Measurements from ENCODE around the gene CEP72. TPM values are rescaled to one million over a fixed set of nuclear protein-coding genes. Genes with fewer than 3 reads are reported as not detected.
"Not testable (repeated sequence)": the region's sequence is repeated elsewhere in the genome, so short reads cannot be mapped to it uniquely, and the experiment has no call there.

Gene CEP72
- total RNA-seq, 1 donor, result 5.9 TPM

DNA sequence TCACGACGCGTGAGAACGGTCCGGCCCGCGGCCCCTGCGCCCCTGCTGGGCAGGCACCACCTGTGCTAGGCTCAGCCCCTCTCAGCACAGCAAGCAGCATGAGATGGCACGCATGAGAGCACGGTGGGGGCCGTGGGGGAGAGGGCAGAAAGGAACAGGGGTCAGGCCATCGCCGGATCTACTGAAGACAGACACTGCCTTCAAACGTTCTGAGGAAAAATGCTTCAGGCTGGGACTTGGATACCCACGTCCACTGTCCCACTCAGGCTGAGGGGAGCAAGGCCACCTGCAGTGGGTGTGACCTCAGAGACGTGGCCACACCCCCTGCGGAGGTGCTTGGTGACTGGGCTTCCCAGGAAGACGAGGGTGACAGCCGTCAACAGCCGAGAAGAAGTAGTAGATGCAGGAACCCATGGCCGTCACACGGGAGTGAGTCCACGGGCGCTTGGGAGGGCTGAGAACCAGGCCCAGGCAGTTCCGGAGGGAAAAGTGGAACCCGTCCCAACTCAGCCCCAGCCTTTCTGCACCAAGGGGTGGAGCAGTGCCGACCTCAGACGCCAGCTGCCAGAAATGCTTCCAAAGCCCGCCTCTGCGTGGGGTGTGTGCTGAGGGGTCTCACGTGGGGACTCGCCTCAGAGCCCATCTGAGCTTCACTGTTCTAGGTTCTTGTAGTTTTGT is 68.1 kb downstream of the CEP72 start:
- DNase-seq (ENCODE audit: low read depth in 2 of 3, low spot score in 2 of 3), result not testable (repeated sequence)

DNA sequence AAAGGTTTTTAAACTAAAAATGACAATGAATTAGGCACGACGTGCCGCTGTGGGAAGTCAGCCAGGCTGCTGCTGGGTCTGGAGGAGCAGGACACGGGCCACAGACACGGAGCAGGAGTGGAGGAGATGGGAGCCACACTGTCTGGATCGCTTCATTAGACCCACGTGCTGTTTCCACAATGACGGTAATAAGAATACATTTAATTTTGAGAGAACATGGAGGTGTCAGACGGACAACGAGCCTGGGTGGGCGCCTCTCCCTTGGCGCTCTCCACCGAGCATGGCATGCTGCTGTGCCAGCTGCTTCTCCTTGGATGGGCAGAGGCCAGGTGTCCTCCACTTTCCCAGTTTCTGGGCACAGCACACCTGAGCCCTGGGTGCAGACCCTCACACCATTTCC is 68.7 kb downstream of the CEP72 start:
- not testable (repeated sequence) for DNase-seq (ENCODE audit: low read depth in 2 of 3, low spot score in 2 of 3)

DNA sequence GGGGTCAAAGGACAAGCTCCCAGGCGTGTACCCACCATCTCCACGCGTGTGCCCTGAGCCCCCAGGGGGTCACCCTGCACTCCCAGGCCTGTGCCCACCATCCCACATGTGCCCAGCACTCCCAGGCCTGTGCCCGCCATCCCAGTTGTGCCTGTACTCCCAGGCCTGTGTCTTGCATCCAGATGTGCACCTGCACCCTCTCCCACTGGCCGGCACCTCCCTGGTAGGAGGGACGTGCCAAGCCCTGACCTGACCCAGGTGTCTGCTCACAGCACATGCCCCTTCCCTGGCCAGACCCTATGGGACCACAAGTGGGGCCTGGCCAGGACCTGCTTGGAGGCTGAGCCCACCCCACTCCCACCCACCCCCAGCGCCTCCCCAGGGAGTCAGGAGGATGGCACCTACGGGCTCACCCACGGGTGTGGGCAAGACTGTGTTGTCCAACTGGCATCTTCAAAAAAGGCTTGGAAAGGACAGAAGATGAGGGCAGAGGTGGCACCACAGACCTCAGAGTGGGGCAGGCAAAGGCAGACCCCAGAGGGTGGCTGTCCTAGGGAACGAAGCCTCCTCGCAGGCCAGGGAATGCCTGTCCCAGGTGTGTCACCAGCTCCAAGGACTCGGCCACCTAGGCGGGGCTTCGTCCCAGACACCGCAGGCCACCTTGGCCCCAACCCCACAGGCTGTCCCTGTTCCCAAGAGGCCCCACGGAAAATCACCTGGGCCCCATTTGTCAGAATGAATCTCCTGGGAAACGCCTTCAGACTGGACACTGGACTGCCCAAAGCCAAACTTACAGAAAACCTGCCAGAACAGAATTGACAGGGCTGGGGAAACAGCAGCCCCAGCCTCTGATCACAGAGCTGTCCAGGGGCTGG is 69.4 kb downstream of the CEP72 start:
- not testable (repeated sequence) for DNase-seq (ENCODE audit: low read depth in 2 of 3, low spot score in 2 of 3)

DNA sequence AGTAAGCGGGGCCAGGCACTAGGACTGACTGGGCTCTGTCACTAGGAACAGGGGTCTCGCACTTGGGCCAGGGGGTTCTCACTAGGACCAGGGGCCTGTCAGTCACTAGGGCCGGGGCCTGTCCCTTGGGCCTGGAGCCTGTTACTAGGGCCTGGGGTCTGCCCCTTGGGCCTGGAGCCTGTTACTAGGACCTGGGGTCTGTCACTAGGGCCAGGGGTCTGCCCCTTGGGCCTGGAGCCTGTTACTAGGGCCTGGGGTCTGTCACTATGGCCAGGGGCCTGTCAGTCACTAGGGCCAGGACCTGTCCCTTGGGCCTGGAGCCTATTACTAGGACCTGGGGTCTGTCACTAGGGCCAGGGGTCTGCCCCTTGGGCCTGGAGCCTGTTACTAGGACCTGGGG is 70.1 kb downstream of the CEP72 start:
- not testable (repeated sequence) for DNase-seq (ENCODE audit: low read depth in 2 of 3, low spot score in 2 of 3)

DNA sequence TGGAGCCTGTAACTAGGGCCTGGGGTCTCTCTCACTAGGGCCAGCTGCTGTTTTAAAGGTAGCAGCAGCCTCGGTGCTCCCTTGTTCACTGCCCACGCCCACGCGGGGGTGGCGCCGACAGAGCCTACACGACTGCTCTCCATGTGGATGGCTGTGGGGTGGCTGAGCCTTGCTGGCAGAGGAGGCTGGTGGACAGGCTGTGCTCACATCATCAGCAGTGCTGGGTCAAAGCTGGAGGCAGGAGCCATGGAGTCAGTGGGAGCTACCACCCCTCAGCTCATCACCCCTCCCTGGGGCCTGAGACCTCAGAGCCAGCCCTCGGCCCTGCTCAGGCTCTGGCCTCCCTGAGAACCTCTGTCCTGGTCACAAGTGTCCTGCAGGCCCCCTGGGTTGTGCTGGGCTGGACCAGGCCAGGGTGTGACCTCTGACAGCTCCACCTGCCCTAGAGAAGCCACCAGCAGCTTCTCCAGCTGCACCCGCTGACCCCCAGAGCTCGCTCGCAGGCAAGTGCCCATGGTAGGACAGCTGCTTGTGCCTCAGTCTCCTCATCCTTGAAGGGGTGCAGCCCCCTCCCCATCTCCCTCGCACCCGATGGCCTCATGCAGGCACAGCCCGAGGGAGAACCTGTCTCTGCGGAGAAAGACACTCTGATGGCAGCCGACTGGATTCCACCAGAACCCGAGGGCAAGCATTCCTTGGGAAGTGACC is 70.7 kb downstream of the CEP72 start:
- not testable (repeated sequence) for DNase-seq (ENCODE audit: low read depth in 2 of 3, low spot score in 2 of 3)

DNA sequence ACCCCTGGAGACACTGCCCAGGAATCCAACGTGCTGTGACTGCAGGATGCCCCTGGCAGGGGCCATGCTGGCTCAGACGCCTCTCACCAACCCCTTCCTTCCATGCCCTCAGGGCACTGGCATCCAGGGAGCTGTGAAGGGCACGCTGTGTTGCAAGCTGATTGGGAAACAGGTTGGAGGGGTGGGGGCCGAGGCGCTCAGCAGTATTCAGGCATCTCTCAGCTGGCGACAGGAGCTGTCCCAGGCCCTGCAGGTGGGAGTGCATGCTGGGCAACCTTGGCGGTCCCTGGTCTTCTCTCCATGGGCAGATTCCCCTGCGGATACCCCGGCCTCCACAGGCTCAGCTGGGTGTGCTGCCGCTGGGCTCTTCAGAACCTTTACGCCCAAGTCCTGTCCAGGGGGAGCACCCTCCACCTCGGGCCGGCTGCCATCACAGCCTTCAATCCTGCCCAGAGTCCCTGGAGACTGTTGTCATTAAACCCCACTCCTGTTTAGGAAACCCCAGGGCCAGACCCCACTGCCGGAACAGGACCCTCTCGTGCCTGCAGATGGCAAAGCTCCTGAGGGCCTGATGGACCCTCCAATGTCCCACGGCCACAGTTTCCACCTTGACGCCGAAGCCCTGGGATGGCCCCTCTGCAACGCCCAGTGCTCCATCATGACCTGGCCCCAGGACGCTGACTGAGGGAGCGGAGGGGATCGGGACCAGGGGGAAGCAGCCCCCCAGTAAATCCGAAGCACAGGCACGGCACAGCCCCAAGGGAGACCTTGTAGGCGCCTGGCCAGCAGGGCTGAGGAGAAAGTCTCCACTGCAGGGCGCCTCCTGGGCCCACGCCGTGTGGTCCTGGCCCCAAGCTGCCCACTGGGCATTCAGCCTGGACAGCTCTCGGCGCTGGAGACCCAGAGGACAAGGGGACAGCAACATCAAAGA is 71.7 kb downstream of the CEP72 start:
- no peak for DNase-seq (ENCODE audit: low read depth in 2 of 3, low spot score in 2 of 3)

DNA sequence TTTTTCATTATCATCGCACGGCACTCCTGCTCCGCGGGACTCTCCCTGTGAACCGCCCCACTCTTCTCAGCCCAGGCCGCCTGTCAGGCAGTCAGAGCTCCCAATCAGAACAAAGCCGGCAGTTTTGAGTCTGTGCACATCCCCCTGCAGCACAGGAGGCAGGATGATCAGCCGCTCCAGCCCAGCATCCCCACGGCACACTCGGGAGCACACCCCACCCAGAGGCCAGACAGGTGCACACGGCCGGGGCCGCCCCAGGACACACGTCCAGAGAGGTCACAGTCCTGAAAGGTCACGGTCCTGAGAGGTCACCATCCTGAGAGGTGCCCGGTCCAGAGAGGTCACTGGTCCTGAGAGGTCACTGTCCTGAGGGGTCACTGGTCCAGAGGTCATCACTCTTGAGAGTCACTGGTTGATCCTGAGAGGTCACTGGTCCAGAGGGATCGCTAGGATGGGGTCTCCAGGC is 72.6 kb downstream of the CEP72 start:
- DNase-seq (ENCODE audit: low read depth in 2 of 3, low spot score in 2 of 3), result no peak

DNA sequence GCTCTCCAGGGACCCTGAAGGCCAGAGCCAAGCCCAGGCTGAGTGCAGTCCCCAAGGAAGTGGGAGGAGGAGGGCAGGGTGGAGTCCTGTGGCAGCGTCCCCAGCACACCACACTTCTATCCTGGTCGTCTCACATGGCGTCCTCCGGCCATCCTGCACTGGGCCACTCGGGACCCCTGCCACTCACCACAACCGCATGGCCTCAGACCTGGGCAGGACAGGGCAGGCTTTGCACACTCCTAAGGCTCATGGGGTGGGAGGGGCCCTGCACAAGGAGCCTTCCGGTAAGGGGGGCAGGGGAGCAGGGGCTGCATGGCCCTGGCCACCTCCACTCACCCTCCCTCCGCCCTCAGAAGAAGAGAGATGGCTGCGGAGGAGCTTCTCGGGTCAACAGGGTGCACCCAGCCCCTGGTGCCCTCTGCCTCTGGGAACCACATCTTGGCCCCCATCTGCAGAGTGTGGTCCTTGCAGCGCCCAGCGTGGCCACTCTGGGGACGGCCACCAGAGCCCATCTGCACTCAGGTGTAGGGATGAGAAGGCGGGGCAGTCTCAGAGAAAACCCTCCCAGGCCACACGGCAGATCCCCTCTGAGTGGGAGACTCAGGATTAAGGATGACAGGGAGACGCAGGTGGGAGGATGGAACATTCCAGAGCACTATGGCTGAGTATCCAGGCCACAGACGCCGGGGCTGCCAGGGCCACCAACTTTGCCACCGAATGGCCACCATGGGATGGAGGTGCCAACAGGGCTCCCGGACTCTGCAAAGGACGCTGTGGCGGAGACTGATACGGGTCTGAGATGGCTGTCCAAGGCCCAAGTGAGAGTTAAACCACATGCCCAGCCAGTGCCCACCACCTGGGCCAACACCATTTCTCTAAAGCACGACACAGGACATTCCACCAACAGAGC is 73.4 kb downstream of the CEP72 start:
- no peak for DNase-seq (ENCODE audit: low read depth in 2 of 3, low spot score in 2 of 3)

DNA sequence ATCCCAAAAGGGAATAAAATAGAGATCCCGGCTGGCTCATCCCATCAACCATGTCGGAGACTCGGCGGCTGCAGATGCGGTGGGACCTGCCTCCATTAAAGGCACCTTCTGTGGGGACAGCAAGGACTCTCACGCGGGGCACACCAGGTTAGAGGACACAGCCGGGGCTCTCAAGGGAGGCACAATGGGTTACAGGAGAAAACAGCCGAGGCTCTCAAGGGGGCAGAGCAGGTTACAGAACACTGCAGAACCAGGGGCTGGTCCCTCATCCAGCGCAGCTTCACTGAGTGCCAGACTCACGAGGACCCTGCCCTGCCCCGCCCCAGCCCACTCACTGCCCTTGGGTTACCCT is 74.0 kb downstream of the CEP72 start:
- not testable (repeated sequence) for DNase-seq (ENCODE audit: low read depth in 2 of 3, low spot score in 2 of 3)

DNA sequence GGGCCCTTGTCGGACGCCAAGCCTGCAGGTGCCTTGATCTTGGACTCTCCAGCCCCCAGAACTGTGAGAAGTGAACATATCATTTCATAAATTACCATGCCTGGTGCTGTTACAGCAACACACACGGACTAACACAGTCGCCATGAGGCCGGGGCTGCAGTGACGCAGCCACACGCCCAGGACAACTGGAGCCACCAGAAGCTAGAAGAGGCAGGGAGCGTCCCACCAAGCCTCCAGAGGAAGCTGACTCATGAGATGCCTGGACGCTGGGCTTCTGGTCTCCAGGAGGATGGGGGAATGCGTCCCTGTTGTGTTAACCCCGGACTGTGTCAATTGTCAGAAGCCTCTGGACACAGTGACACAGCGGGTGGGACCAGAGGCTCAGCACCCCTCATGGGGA is 74.8 kb downstream of the CEP72 start:
- not testable (repeated sequence) for DNase-seq (ENCODE audit: low read depth in 2 of 3, low spot score in 2 of 3)

DNA sequence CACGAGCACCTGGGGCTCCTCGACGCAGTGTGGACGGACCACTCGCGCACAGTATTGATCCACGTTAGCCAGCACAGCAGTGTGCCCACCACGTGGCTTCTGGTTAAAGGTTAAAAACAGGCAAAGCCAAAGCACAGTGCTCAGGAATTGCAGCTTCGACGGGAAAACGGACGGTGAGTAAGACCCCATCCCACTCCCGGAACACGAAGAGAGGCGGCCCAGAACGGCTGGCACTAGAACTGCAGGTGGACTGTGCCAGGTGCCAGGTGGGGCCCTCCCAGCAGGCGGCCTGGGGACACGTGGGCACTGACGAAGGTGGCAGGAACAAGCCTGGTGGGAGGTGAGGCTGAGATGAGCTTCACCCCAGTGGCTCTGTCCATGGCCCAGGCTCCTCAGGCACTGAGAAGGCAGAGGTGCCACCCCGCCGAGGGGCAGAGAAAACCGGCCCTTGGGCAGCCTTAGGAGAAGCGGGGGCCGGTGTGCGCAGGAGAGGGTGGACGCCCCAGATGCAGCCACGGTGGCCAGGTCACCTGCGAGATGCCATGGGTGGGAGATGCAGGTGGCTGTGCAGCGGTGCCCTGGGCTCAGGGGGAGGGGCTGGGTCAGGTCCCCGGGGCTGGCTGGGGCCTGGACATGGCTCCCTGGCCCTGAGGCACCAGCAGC is 76.3 kb downstream of the CEP72 start:
- not testable (repeated sequence) for DNase-seq (ENCODE audit: low read depth in 2 of 3, low spot score in 2 of 3)

DNA sequence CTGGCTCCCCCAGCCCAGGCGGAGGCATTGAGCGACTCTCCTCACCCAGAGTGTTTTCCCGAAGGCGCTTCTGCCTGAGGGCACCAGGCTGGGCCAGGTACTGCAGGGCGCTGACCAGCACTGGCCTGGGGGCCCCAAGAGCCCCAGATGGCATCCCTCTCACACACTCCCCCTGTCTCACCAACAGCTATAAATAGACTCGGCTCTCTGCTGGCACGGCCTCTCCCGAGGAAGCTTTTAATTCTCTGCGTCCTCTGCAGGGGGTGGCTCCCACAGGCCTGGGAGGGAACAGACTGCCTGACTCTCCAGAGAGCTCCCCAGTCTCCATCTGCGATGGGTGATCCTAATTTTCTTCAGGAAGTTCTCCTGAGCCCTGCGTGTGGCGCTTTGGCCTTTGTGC is 78.2 kb downstream of the CEP72 start:
- not testable (repeated sequence) for DNase-seq (ENCODE audit: low read depth in 2 of 3, low spot score in 2 of 3)

DNA sequence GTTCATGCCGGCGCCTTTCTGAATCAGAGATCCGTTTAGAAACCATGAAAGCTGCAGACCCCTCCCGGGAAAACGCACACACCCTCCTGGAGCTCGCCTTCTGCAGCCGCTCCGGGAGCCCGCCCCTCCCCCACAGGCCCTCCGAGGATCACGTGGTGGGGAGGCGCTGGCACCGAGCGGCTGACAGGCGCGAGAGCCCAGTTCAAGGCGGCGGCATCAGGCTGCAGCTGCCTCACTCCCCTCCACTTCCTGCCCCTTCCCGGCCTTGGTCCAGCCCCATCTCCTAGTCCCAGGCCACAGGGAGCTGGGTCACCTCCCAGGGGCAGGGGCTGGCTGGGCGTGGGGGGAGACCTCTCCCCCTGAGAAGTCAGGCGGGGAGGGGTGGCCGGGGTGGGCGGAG is 78.9 kb downstream of the CEP72 start:
- not testable (repeated sequence) for DNase-seq (ENCODE audit: low read depth in 2 of 3, low spot score in 2 of 3)

DNA sequence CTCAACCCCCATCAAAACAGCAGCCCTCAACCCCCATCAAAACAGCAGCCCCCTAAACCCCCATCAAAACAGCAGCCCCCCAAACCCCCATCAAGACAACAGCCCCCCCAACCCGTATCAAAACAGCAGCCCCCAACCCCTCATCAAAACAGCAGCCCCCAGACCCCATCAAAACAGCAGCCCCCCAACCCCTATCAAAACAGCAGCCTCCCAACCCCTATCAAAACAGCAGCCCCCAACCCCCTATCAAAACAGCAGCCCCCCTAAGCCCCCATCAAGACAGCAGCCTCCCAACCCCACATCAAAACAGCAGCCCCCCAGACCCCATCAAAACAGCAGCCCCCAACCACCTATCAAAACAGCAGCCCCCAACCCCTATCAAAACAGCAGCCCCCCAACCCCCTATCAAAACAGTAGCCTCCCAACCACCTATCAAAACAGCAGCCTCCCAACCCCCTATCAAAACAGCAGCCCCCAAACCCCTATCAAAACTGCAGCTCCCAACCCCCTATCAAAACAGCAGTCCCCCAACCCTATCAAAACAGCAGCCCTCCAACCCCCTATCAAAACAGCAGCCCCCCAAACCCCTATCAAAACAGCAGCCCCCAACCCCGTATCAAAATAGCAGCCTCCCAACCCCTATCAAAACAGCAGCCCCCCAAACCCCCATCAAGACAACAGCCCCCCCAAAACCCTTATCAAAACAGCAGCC is 79.8 kb downstream of the CEP72 start:
- DNase-seq (ENCODE audit: low read depth in 2 of 3, low spot score in 2 of 3), result no peak

DNA sequence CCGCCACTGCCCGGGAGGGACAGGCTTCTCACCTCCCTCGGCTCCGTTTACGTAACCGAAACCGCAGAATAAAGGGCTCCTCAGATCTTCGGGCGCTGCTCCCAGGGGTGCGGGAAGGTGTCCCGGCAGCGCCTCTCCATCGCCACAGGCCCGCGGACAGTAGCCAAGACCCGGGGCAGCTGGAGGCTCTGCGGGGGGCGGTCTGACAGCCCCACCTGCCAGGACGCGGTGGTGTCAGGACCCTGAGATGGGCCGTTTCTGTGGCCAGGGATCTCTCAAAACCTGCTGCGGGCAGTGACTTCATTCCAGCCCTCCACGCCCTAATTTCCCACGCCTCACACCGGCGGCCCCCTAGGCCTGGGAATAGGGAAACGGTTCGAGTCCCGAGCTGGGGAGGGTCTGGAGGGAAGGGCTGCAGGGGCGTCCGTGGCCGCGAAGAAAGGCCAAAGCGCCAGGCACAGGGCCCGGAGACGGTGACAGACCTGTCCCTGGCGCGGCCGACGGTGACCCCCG is 80.4 kb downstream of the CEP72 start:
- DNase-seq (ENCODE audit: low read depth in 2 of 3, low spot score in 2 of 3), result not testable (repeated sequence)

DNA sequence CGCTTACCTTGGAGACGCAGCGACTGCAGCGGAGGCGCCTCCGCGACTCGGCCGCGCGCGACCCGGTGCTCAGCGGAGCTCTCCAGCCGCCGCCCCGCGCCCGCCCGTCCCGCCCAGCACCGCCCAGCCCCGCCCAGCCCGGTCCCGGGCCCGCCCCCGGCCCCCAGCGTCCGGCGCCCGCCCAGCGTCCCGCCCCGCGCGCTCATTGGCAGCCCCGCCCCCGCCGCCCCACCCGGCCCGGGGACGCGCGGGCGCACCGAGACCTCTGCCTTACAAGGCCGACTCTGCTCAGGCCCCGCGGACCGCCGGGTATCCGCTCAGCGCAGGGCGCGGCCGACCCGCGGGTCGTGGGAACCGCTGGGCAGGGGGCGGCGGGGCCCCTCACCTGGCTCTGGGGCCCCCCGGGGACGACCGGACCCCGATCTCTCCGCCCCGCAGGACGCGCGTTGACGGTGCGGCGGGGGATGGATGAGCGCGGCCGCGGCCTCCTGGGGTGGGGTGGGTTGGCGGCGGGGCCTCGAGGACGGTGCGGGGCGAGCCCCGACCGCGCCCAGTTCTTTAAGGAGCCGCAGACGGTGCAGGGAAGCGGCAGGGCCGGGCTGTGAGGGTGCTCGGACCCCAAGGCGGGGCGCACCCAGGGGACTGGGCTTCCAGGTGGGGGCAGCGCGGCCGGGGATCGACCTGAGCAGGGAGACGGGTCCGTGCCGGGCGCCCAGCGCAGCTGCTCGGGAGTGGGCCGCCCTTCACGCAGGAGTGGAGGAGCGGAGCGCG is 81.3 kb downstream of the CEP72 start, which contains the start of gene TPPP:
TSS of gene TPPP (minus strand) at position 82 of the 771 bp plus-strand sequence. CDS start 15,292 bp downstream, outside the sequence.
- DNase-seq (ENCODE audit: low read depth in 2 of 3, low spot score in 2 of 3), result peak; percentile 50 to 64 (median 62)

DNA sequence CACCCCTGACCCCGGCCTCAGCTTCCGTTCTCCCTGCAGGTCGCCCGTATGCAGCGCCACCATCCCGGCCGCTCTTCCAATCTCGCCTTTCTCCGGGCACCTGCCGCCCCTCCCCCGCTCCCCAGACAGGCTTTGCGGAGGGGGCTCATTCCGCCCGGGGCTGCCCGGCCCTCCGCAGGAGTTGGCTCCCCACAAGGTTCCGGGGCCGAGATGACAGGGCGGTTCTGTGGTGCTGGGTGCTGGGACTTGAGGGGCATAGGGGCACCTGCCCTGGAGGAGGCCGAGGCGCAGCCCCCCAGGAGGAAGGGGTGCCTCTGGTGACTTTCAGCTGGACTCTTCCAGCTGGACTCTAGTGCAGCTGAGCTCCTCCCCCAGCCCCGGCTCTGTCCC is 81.9 kb downstream of the CEP72 start:
- not testable (repeated sequence) for DNase-seq (ENCODE audit: low read depth in 2 of 3, low spot score in 2 of 3)
